Fibroblast of lung (primary cell): ENCODE data around the gene DNAI1. TPM values are rescaled to one million over a fixed set of nuclear protein-coding genes. Genes with fewer than 3 reads are reported as not detected.

ENCODE experiments used
- DNase-seq, 2 donors: peaks; one replicate each; pipeline versions ENCODE4 v3.0.0 to v3.0.0-alpha.2; 2010; ENCODE audit warnings: low read depth in 2 of 2
- H2AFZ ChIP-seq: 2 replicates; pipeline ENCODE4 v1.5.1; 2012; ENCODE audit warnings: low read length, control low read depth, inconsistent platforms
- H3K27ac ChIP-seq: 2 replicates; pipeline ENCODE4 v1.5.1; 2011; ENCODE audit warnings: low read length, control low read depth; ENCODE audit not compliant: insufficient read depth
- H3K27me3 ChIP-seq: 2 replicates; pipeline ENCODE4 v1.5.1; 2011; ENCODE audit warnings: mild to moderate bottlenecking, low read length; ENCODE audit not compliant: control insufficient read depth, insufficient read depth
- H3K36me3 ChIP-seq: 2 replicates; pipeline ENCODE4 v1.5.1; 2011; ENCODE audit warnings: low read length; ENCODE audit not compliant: control insufficient read depth, insufficient read depth
- H3K4me1 ChIP-seq: 2 replicates; pipeline ENCODE4 v1.5.1; 2011; ENCODE audit warnings: low read length; ENCODE audit not compliant: control insufficient read depth, insufficient read depth; ENCODE audit errors: extremely low read depth
- H3K4me2 ChIP-seq: 2 replicates; pipeline ENCODE4 v1.5.1; 2011; ENCODE audit warnings: low read length, control low read depth; ENCODE audit not compliant: insufficient read depth; ENCODE audit errors: extremely low read depth
- H3K4me3 ChIP-seq, 4 experiments: fragments of 200-600 bp in 1 of 4; sonication (generic) in 1 of 4; replicated peaks in 1 of 4; 2 replicates each; pipeline ENCODE4 v1.5.1; 2011 to 2016; ENCODE audit warnings: low read length in 4 of 4, low read depth in 3 of 4, mild to moderate bottlenecking in 3 of 4, control low read depth in 2 of 4, inconsistent platforms in 1 of 4, mixed read lengths in 1 of 4; ENCODE audit not compliant: insufficient read depth in 1 of 4; ENCODE audit errors: control extremely low read depth in 1 of 4
- H3K79me2 ChIP-seq: 2 replicates; pipeline ENCODE4 v1.5.1; 2012; ENCODE audit warnings: mild to moderate bottlenecking, low read length, inconsistent platforms; ENCODE audit not compliant: control insufficient read depth, insufficient read depth
- H3K9ac ChIP-seq: 2 replicates; pipeline ENCODE4 v1.5.1; 2011; ENCODE audit warnings: mild to moderate bottlenecking, low read length, control low read depth; ENCODE audit not compliant: insufficient read depth
- H3K9me3 ChIP-seq: 2 replicates; pipeline ENCODE4 v1.5.1; 2012; ENCODE audit warnings: low read depth, low read length; ENCODE audit not compliant: control insufficient read depth, insufficient read depth
- H4K20me1 ChIP-seq: 2 replicates; pipeline ENCODE4 v1.5.1; 2011; ENCODE audit warnings: low read length; ENCODE audit not compliant: control insufficient read depth, insufficient read depth; ENCODE audit errors: extremely low read depth
- EZH2 ChIP-seq: IDR thresholded peaks from 2 replicates; pipeline ENCODE4 v1.5.1; 2012; ENCODE audit warnings: low read length, control low read depth, mild to moderate bottlenecking; ENCODE audit errors: missing control alignments
- polyA plus RNA-seq, 2 donors: library from polyadenylated mRNA; depleted of rRNA in 1 of 2; stranded (reverse) in 1 of 2; unstranded in 1 of 2; fragments of >200 nt; gene quantifications; 2 replicates each; pipeline ENCODE4 v1.2.1, GENCODE V29; 2011 to 2012; ENCODE audit warnings: missing spikeins in 1 of 2
- total RNA-seq: library from RNA; depleted of rRNA; stranded (reverse); fragments of >200 nt; gene quantifications from 2 replicates; pipeline ENCODE4 v1.2.1, GENCODE V29; 2014
- TF ChIP-seq, protein P1 (sequence below), 2 donors: IDR thresholded peaks in 1 of 2; conservative IDR thresholded peaks in 1 of 2; 1 replicate in 1 of 2; 2 replicates in 1 of 2; pipeline ENCODE4 v1.5.1; 2011 to 2012; ENCODE audit warnings: low read length in 2 of 2, control low read depth in 1 of 2, inconsistent platforms in 1 of 2, low read depth in 1 of 2, mild to moderate bottlenecking in 1 of 2

The DNAI1 gene
- total and polyA plus RNA-seq, 2 donors (not counting 1 experiment from before 2014, with no cell fraction given) = not detected

DNA sequence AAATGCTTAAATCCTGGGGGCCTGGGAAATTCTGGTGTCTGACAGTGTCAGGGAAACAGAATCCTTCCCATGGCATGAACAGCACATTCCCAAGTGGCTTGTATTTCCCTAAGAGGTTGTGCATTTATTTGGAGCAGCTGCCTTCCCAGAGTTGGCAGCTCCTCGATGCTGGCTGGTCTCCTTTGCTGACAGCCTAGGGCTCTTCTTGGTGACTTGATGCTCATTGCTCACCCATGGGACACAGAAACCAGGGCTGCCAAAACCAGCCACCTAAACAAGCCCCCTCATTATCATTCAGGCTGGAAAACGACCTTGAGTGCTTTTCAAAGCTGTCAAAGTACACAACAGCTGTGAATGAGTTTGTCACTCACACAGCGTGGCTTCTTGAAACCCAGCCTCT is 39.9 kb downstream of the DNAI1 start:
- H2AFZ ChIP-seq = no peak overlapping the region
- no peak overlapping the region for H3K27ac ChIP-seq
- TF ChIP-seq, protein P1, sequence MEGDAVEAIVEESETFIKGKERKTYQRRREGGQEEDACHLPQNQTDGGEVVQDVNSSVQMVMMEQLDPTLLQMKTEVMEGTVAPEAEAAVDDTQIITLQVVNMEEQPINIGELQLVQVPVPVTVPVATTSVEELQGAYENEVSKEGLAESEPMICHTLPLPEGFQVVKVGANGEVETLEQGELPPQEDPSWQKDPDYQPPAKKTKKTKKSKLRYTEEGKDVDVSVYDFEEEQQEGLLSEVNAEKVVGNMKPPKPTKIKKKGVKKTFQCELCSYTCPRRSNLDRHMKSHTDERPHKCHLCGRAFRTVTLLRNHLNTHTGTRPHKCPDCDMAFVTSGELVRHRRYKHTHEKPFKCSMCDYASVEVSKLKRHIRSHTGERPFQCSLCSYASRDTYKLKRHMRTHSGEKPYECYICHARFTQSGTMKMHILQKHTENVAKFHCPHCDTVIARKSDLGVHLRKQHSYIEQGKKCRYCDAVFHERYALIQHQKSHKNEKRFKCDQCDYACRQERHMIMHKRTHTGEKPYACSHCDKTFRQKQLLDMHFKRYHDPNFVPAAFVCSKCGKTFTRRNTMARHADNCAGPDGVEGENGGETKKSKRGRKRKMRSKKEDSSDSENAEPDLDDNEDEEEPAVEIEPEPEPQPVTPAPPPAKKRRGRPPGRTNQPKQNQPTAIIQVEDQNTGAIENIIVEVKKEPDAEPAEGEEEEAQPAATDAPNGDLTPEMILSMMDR (conservative IDR thresholded peaks at IDR 0.05 in 1 of 2, IDR thresholded peaks at IDR 0.05 in 1 of 2; ENCODE audit: low read depth in 1 of 2, low read length in 2 of 2) = no peak
- no peak for TF ChIP-seq EZH2
- no peaks in the 10 kb centered on the region for H3K9me3 ChIP-seq
- no peak overlapping the region for H3K4me2 ChIP-seq
- H4K20me1 ChIP-seq = no peaks in the 10 kb centered on the region
- no peak overlapping the region for H3K4me3 ChIP-seq
- no peaks in the 10 kb centered on the region for H3K36me3 ChIP-seq
- H3K9ac ChIP-seq = no peak overlapping the region
- peaks cover 13% of the 10 kb centered on the region for H3K27me3 ChIP-seq
- H3K79me2 ChIP-seq = no peaks in the 10 kb centered on the region
- H3K4me1 ChIP-seq = no peaks in the 10 kb centered on the region
- no peak for DNase-seq

DNA sequence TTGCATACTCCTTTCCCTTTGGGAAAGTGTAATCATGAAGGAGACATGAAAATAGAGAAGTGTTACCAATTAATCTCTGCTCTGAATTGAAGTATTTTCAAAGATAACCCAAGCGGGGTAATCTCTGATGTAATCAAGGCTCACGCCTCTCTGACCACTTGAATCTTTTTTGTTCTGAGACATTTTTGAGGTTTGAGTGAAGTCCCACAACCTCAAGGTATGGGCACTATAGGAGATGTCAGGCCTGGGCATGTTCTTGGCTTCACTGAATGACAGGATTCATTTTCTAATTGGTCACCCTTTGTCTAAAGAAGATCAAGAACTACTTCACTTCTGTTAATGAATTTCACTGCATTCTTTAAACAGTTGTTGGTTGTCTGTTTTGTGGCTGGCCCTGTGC is 40.5 kb downstream of the DNAI1 start:
- TF ChIP-seq, protein P1 (conservative IDR thresholded peaks at IDR 0.05 in 1 of 2, IDR thresholded peaks at IDR 0.05 in 1 of 2; ENCODE audit: low read depth in 1 of 2, low read length in 2 of 2) = no peak
- TF ChIP-seq EZH2 = no peak
- H3K9ac ChIP-seq = no peak overlapping the region
- H3K79me2 ChIP-seq = no peaks in the 10 kb centered on the region
- H3K9me3 ChIP-seq = no peaks in the 10 kb centered on the region
- DNase-seq = no peak
- no peak overlapping the region for H3K27ac ChIP-seq
- no peak overlapping the region for H3K4me2 ChIP-seq
- H3K4me1 ChIP-seq = no peaks in the 10 kb centered on the region
- H4K20me1 ChIP-seq = no peaks in the 10 kb centered on the region
- H2AFZ ChIP-seq = no peak overlapping the region
- no peak overlapping the region for H3K4me3 ChIP-seq
- no peaks in the 10 kb centered on the region for H3K36me3 ChIP-seq
- H3K27me3 ChIP-seq = peaks cover 18% of the 10 kb centered on the region

DNA sequence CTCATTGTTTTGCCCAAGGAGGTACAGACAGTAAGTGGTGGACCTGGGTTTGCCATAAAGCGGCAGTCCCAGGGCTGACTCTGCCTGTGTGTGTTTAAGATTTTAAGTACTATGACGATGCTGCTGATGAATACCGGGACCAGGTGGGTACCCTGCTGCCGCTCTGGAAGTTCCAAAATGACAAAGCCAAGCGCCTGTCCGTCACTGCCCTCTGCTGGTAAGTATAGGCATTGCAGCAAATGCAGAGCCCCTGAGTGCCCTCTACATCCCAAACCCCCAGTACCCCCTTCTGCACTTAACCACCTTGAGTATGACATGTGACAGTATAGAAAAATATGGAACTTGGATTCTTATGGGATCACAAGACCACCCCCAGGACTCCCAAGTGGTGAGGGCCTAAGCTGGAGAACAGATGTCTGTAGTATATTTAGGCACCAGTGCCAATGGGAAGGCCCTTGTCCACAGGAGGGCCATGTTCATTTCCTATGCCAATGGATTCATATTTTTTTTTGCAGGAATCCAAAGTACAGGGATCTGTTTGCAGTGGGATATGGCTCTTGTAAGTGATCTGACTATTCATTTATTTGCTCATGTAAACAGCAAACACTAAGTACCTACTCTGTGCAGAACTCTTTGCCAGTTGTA is 42.1 kb downstream of the DNAI1 start:
- Histone ChIP-seq H3K27ac (no peak overlapping the region), H3K36me3 (no peaks in the 10 kb centered on the region)
- peak in 1 of 2 donors; percentile 27 for DNase-seq

More for the DNA sequence above, 42.1 kb downstream of the DNAI1 start:
- Histone ChIP-seq H3K27me3 (peaks cover 18% of the 10 kb centered on the region), H4K20me1 (no peaks in the 10 kb centered on the region), H3K9ac (no peak overlapping the region), H3K79me2 (no peaks in the 10 kb centered on the region), H3K4me1 (no peaks in the 10 kb centered on the region), H2AFZ (no peak overlapping the region), H3K4me2 (no peak overlapping the region), H3K4me3 (no peak overlapping the region), H3K9me3 (no peaks in the 10 kb centered on the region)
- TF ChIP-seq, protein P1 (conservative IDR thresholded peaks at IDR 0.05 in 1 of 2, IDR thresholded peaks at IDR 0.05 in 1 of 2; ENCODE audit: low read depth in 1 of 2, low read length in 2 of 2) = peak; percentile 99
- no peak for TF ChIP-seq EZH2
